GM19238 (cell line): ENCODE measurements around the gene ZFTA.
A peak's percentile ranks its signal among the peaks of the same experiment; 100 is the strongest.
"Not testable (repeated sequence)": the region's sequence is repeated elsewhere in the genome, so short reads cannot be mapped to it uniquely, and the experiment has no call there.

ENCODE experiments used
- DNase-seq: peaks from one replicate; pipeline ENCODE4 v3.0.0; 2011; ENCODE audit warnings: low spot score; ENCODE audit not compliant: insufficient read length

ZFTA gene

DNA sequence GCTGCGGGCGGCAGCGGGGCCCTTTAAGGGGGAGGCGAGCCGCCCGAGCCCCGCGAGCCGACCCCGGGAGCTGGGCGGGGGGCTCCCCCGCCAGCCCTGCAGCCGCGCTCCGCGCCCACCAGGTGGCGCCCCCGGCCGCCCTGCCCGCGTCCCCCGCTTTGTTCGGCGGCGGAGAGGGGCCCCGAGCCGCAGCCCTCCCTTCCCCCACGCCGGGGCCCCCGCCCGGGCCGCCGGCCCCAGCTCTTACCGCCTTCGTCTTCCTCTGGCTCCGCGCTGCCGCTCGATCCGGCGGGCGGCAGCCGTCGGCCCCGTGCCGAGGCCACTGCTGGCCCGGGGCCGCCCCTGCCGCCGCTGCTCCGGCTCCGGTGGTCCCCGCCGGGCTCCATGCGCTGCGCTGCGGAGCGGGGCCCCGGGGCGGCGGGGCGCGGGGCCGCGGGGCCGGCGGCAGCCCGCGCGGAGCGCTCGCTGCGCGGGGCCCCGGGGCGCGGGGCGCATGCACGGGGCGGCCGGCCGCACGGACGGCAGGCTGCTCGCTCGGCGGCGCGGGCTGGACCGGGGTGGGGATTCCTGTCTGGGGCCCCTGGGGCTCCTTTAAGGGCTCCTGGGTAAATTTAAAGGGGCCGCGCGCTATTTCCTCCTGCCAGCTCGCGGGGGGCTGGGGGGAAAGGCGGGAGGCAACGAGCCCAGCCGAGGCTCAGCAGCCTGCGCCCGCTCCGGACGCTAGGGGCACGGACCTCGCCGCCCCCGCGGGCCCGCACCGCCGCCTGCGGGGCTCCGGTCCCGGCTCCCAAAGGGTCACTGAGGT lies at the start of gene ZFTA:
ZFTA (minus strand) TSS at position 539 of the 805 bp plus-strand sequence; CDS start at position 386, 153 bp downstream.
- peak; percentile 85 for DNase-seq

GRCh38 chr11:63817758-63818498 lies 49.4 kb upstream of the ZFTA start:
- no peak for DNase-seq

GRCh38 chr11:63816732-63817131 lies 48.2 kb upstream of the ZFTA start:
- DNase-seq, result no peak

DNA sequence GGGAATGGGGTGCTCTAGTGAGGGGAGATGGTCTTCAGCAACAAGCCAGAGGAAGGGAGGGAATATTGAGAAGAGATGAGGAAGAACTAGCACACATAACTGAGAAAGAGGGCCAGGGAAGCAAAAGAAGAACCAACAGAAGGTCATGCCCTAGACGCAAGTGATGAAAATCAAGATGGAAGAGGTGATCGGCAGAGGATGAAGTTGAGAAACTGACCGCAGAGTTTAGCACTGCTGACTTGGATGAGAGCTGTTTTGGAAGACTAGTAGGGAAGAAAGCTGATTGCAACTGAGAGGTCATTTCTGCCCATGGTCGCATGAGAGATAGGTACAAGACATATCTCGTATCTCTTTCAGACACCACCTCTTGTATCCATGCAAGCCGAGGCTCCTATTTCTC lies 47.6 kb upstream of the ZFTA start:
- DNase-seq, result no peak

- no peak for DNase-seq
These were observed 45.8 kb upstream of the ZFTA start for GRCh38 chr11:63814383-63814736.

DNA sequence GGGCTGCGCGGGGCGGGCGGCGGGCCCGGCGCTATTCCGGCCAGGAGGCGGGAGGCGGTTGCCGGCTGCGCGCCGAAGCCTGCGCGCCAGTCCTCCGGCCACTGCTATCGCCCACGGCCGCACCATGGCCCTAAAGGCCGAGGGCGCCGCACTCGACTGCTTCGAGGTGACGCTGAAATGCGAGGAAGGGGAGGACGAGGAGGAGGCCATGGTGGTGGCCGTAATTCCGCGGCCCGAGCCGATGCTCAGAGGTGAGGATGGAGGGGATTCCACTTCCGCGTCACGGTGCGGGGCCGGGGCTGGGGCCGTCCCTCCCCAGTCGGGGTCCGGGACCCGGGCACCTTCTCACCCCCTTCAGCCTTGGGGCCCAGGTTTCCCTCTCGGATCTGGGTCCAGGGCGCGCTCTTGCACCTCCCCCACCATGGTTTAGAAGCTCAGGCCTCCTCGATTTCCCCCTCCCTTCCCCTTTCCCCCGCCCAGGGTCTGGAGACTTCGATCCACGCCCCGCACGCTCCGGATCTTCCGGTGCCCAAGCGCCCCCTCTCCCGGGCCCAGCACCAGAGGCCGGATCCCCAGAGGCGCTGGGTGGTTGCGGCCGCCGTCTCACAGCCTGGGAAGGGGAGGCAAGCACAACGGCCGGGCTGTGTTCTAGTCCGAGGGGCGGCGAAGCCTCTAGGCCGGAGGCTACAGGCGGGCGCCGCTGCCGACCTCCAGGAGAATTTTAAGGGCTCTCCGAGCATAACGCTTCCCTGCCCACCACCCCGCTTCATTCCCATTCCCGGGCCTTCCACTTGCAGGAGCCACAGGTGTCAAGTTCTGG lies 45.2 kb upstream of the ZFTA start:
- peak; percentile 63 for DNase-seq

DNA sequence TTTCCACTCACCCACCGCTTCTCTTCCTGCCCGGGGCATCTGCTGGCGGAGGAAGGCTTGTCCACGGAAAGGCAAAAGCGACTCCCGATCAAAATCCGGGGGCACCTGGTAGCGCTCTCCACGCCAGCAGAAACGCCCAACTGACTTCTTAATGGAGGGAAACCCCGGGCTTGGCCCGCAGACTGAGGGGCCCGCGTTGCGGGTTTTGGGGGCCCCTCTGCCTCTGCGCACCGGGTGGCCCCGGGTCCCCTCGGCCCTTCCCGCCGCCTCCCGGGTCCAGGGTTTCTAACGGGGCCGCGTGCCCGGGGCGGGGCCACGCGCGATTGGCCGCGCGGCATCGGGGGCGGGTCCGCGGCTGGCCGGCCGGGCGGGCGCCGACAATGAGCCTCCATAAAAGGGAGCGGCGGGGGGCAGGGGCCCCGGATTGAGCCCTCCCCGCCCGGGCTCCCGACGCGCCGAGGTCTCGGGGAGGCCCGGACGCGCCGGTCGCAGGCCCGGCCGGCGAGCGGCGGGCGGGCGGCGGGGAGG lies 44.5 kb upstream of the ZFTA start, which contains the start of gene SPINDOC:
SPINDOC (plus strand) TSS at position 422 of the 528 bp plus-strand sequence. CDS start 231 bp downstream, outside the sequence.
- DNase-seq, result peak; percentile 93

GRCh38 chr11:63811522-63811921 lies 42.9 kb upstream of the ZFTA start:
- no peak for DNase-seq

GRCh38 chr11:63810383-63810782 lies 41.8 kb upstream of the ZFTA start:
- DNase-seq, result not testable (repeated sequence)

GRCh38 chr11:63805844-63806415 lies 37.4 kb upstream of the ZFTA start:
- no peak for DNase-seq

DNA sequence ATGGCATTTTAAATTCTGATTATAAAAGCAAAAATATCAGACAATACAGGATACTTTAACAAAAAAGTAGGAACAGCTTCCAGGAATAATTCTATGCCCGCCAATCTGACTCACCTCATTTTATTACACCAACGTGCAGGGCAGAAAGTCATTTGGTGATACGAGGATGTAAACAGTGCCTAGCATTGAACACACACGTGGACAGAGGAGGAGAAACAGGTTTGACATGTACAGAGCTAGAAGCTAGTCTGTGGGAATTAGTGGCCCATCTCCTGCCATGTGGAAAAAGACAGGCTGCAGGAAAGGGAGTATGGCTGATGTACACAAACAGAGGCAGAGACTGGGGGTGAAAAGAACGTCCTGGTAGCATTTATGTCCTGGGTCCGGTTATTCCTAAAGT lies 35.7 kb upstream of the ZFTA start:
- no peak for DNase-seq

DNA sequence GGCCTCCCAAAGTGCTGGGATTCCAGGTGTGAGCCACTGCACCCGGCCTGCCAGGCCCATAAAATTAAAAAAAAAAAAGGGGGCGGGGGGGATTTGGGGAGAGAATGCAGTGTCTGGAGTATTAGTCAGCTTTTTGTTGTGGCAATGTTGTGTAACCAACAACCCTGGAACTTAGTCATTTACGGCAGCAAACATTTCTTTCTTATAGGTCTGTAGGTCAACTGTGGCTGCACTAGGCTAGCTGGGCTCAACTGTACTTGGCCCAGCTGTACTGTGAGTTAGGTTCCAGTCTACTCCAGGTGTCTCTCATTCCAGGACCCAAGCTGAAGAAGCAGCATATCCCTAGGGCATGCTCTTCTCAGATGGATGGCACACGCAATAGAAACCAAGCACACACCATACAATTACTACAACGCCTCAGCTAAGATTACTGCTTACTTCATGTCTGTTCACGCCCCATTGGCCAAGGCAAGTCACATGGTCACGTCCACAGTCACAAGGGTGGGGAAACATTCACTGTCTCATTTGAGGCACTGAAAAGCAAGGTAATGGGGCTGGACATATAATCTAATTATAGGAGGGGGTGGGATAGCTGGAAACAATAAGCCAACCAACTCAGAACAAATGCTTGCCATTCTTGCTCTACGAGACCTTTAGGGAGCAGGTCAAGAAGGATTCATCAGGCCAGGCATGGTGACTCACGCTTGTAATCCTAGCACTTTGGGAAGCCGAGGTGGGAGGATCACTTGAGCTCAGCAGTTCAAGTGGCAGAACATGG lies 34.3 kb upstream of the ZFTA start:
- DNase-seq, result no peak

DNA sequence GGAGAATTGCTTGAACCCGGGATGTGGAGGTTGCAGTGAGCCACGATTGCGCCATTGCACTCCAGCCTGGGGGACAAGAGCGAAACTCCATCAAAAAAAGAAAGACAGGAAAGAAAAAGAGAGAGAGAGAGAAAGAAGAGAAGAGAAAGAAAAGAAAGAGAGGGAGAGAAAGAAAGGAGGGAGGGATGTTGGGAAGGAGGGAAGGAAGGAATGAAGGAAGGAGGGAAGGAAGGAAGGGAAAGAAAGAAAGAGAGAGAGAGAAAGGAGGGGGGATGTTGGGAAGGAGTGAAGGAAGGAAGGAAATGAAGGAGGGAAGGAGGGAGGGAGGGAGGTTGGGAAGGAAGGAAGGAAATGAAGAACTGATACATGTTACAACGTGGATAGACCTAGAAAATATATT lies 32.3 kb upstream of the ZFTA start:
- no peak for DNase-seq

GRCh38 chr11:63795066-63795465 lies 26.5 kb upstream of the ZFTA start:
- no peak for DNase-seq

- no peak for DNase-seq
These were observed 24.6 kb upstream of the ZFTA start for GRCh38 chr11:63793161-63793560.

DNA sequence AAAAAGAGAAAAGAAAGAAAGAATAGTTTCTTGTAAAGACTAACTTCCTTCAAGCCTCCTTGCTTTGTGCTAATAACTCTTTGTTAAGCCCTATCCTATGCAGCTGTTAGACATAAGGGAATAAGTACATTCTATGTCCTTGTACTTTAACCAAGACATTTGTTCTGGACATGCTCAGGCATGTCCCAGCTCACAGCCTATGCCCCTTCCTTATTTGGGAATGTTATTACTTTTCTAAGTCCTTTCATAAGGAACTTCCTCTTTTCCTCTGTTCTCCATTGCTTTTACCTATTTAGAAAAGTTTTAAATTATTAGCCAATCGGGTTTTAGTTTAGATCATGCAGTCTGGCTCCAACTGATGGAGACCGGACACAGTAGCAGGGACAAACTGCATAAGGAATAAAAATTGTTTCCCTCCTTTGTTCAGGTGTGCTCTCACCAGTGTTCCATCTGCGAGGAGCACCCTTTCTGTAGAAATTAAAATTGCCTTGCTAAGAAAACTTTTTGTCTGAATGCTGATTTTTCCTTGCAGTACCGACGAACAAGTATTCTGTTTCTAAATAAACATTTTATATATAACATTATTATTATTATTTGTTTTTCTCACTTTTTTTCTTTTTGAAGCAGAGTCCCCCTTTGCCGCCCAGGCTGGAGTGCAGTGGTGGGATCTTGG lies 23.1 kb upstream of the ZFTA start:
- DNase-seq, result no peak

DNA sequence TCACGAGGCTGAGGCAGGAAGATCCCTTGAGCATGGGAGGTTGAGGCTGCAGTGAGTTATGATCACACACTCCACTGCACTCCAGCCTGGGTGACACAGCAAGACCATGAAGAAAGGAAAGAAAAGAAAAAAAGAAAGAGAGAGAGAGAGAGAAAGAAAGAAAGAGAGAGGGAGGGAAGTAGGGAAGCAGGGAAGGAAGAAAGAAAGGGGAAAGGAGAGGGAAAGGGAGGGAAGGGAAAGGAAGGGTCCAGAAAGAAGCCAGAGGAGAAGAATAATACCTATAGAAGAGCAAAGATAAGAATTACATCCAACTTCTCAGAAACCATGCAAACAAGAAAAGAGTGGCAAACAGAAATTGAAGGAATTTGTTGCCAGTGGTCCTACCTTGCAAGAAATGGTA lies 17.2 kb upstream of the ZFTA start:
- no peak for DNase-seq

DNA sequence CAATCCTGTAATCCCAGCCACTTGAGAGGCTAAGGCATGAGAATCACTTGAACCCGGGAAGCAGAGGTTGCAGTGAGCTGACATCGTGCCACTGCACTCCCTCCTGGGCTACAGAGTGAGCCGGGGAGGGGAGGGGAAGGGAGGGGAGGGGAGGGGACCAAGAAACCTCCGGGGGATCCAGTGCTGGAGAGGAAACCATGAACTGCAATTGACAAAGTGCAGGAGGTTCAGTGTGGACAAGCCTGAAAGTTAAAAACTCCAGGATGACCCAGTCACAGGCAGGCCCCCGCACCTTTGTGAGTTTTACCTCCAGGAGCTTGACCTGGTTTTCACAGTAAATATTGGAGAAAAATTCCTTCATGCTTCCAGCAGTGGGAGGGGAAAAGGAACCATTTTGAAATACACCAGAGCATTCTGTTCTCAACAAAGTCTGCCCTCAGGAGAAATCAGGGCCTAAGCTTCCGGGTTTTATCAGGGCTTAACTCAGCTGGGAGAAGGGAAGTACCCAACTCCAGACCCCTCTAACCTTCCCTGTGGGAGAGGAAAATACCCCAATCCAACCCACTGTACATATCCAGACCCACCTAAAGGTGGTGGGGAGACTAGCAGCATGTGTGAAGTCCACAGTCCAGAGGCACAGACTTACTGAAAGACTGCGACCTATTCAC lies 15.5 kb upstream of the ZFTA start:
- DNase-seq, result no peak

GRCh38 chr11:63782749-63783148 lies 14.2 kb upstream of the ZFTA start:
- DNase-seq, result no peak
